ENCODE measurements around the gene NPAS4.
"Not testable (repeated sequence)": the region's sequence is repeated elsewhere in the genome, so short reads cannot be mapped to it uniquely, and the experiment has no call there.

Gene NPAS4

GRCh38 chr11:66440940-66441282 lies 20.1 kb downstream of the NPAS4 start:
- in situ Hi-C loops (cut with HindIII; ENCODE audit: low pct_ligation_motif_present, low pct_unique_long_range_greater_than_20kb, low sequenced_read_pairs); DNase-seq: not testable (repeated sequence)

GRCh38 chr11:66443602-66444001 lies 22.8 kb downstream of the NPAS4 start:
- DNase-seq = no peak
- in situ Hi-C loops (cut with HindIII; ENCODE audit: low pct_ligation_motif_present, low pct_unique_long_range_greater_than_20kb, low sequenced_read_pairs) = no loop called here

- in situ Hi-C loops (cut with HindIII; ENCODE audit: low pct_ligation_motif_present, low pct_unique_long_range_greater_than_20kb, low sequenced_read_pairs) = no loop called here
Measured at GRCh38 chr11:66447012-66447411, 26.2 kb downstream of the NPAS4 start.

GRCh38 chr11:66448523-66448922 lies 27.7 kb downstream of the NPAS4 start:
- in situ Hi-C loops (cut with HindIII; ENCODE audit: low pct_ligation_motif_present, low pct_unique_long_range_greater_than_20kb, low sequenced_read_pairs) = no loop called here
- DNase-seq = no peak

More at GRCh38 chr11:66447012-66447411, 26.2 kb downstream of the NPAS4 start:
- DNase-seq = no peak

- in situ Hi-C loops (cut with HindIII; ENCODE audit: low pct_ligation_motif_present, low pct_unique_long_range_greater_than_20kb, low sequenced_read_pairs) = no loop called here
- DNase-seq = no peak
Measured at GRCh38 chr11:66450560-66450959, 29.7 kb downstream of the NPAS4 start.

GRCh38 chr11:66451663-66452062 lies 30.8 kb downstream of the NPAS4 start:
- no peak for DNase-seq
- in situ Hi-C loops (cut with HindIII; ENCODE audit: low pct_ligation_motif_present, low pct_unique_long_range_greater_than_20kb, low sequenced_read_pairs) = no loop called here

GRCh38 chr11:66454247-66454646 lies 33.4 kb downstream of the NPAS4 start:
- no peak for DNase-seq
- in situ Hi-C loops (cut with HindIII; ENCODE audit: low pct_ligation_motif_present, low pct_unique_long_range_greater_than_20kb, low sequenced_read_pairs) = no loop called here

GRCh38 chr11:66454828-66455227 lies 34.0 kb downstream of the NPAS4 start:
- in situ Hi-C loops (cut with HindIII; ENCODE audit: low pct_ligation_motif_present, low pct_unique_long_range_greater_than_20kb, low sequenced_read_pairs) = no loop called here
- no peak for DNase-seq

- no peak for DNase-seq
- in situ Hi-C loops (cut with HindIII; ENCODE audit: low pct_ligation_motif_present, low pct_unique_long_range_greater_than_20kb, low sequenced_read_pairs) = no loop called here
Measured at GRCh38 chr11:66457826-66458225, 37.0 kb downstream of the NPAS4 start.

GRCh38 chr11:66459138-66459778 lies 38.4 kb downstream of the NPAS4 start:
- in situ Hi-C loops (cut with HindIII; ENCODE audit: low pct_ligation_motif_present, low pct_unique_long_range_greater_than_20kb, low sequenced_read_pairs) = no loop called here
- no peak for DNase-seq

- in situ Hi-C loops (cut with HindIII; ENCODE audit: low pct_ligation_motif_present, low pct_unique_long_range_greater_than_20kb, low sequenced_read_pairs) = no loop called here
- no peak for DNase-seq
Measured at GRCh38 chr11:66462010-66462409, 41.2 kb downstream of the NPAS4 start.

GRCh38 chr11:66462911-66463310 lies 42.1 kb downstream of the NPAS4 start:
- no peak for DNase-seq
- in situ Hi-C loops (cut with HindIII; ENCODE audit: low pct_ligation_motif_present, low pct_unique_long_range_greater_than_20kb, low sequenced_read_pairs) = no loop called here

- in situ Hi-C loops (cut with HindIII; ENCODE audit: low pct_ligation_motif_present, low pct_unique_long_range_greater_than_20kb, low sequenced_read_pairs); DNase-seq: not testable (repeated sequence)
Measured at GRCh38 chr11:66464116-66464515, 43.3 kb downstream of the NPAS4 start.

GRCh38 chr11:66464916-66465315 lies 44.1 kb downstream of the NPAS4 start:
- in situ Hi-C loops (cut with HindIII; ENCODE audit: low pct_ligation_motif_present, low pct_unique_long_range_greater_than_20kb, low sequenced_read_pairs) = no loop called here
- DNase-seq = no peak

- no peak for DNase-seq
- in situ Hi-C loops (cut with HindIII; ENCODE audit: low pct_ligation_motif_present, low pct_unique_long_range_greater_than_20kb, low sequenced_read_pairs) = no loop called here
Measured at GRCh38 chr11:66465373-66466224, 44.8 kb downstream of the NPAS4 start.

- in situ Hi-C loops (cut with HindIII; ENCODE audit: low pct_ligation_motif_present, low pct_unique_long_range_greater_than_20kb, low sequenced_read_pairs) = no loop called here
- DNase-seq = peak; percentile 85
Measured at GRCh38 chr11:66466225-66467033, 45.6 kb downstream of the NPAS4 start, which contains the start of gene PELI3. TSS of gene PELI3 (plus strand) at chr11:66466905. CDS start at chr11:66468129, 1,224 bp downstream.

GRCh38 chr11:66467034-66467659 lies 46.3 kb downstream of the NPAS4 start:
- in situ Hi-C loops (cut with HindIII; ENCODE audit: low pct_ligation_motif_present, low pct_unique_long_range_greater_than_20kb, low sequenced_read_pairs) = no loop called here
- peak; percentile 37 for DNase-seq

GRCh38 chr11:66467756-66468155 lies 46.9 kb downstream of the NPAS4 start:
- DNase-seq = no peak

GRCh38 chr11:66468691-66469090 lies 47.9 kb downstream of the NPAS4 start:
- DNase-seq = no peak
- in situ Hi-C loops (cut with HindIII; ENCODE audit: low pct_ligation_motif_present, low pct_unique_long_range_greater_than_20kb, low sequenced_read_pairs) = no loop called here

More at GRCh38 chr11:66467756-66468155, 46.9 kb downstream of the NPAS4 start:
- in situ Hi-C loops (cut with HindIII; ENCODE audit: low pct_ligation_motif_present, low pct_unique_long_range_greater_than_20kb, low sequenced_read_pairs) = no loop called here

All from ACHN (cell line).